K562 (cell line): Measurements from ENCODE around the gene PIP5KL1. TPM values are rescaled to one million over a fixed set of nuclear protein-coding genes. Genes with fewer than 3 reads are reported as not detected.
A peak's percentile ranks its signal among the peaks of the same experiment; 100 is the strongest.

Experiments
- ATAC-seq: fragments of 200-7000 bp; cut with Tn5 transposase; 3 replicates; pipeline ENCODE4 v1.9.1; 2020; ENCODE audit warnings: moderate library complexity
- BruUV-seq: library from RNA; stranded (reverse); fragments of 400-500 nt; replicated peaks from 2 replicates; lab custom pipeline; 2021; lab: Mats Ljungman, UMichigan
- CTCF ChIA-PET: fragments of 300-600 bp; formaldehyde crosslinking; extraction: SDS; loops from one replicate; lab custom pipeline; 2021; ENCODE audit warnings: low intra/inter-chr PET ratio; lab: Yijun Ruan, JAX
- POLR2A ChIA-PET: fragments of 300-600, 350-650 bp; sonication (Branson Sonifier 250); formaldehyde crosslinking; extraction: SDS; loops from one replicate; lab custom pipeline; 2021; ENCODE audit warnings: antibody characterized with exemption, inconsistent platforms; lab: Yijun Ruan, JAX
- DNase-seq, 4 experiments: peaks; one replicate each; pipeline versions ENCODE4 v3.0.0 to v3.0.0-alpha.2; 2011 to 2018; ENCODE audit warnings: low spot score in 3 of 4, mixed read lengths in 3 of 4; ENCODE audit errors: extremely low read depth in 1 of 4
- FAIRE-seq: peaks from 2 replicates; lab custom pipeline; 2011; peaks lifted over from hg19 to GRCh38; lab: Jason Lieb, UNC
- H2AFZ ChIP-seq: 2 replicates; pipeline ENCODE4 v1.6.0; 2011; ENCODE audit warnings: low read depth, low read length, control low read depth, inconsistent platforms
- H3K27ac ChIP-seq: fragments of 200-600 bp; 3 replicates; pipeline ENCODE4 v1.8.0; 2011; ENCODE audit warnings: low read depth, mild to moderate bottlenecking, control low read depth, inconsistent platforms, low read length, moderate library complexity, mixed read lengths; ENCODE audit errors: extremely low read depth
- H3K27me3 ChIP-seq, 2 experiments: fragments of 300-600 bp in 1 of 2; 2 replicates in 1 of 2; 3 replicates in 1 of 2; pipeline versions ENCODE4 v1.6.0 to v1.8.0; 2011; ENCODE audit warnings: inconsistent platforms in 2 of 2, low read length in 2 of 2, mild to moderate bottlenecking in 1 of 2, mixed read lengths in 1 of 2, moderate library complexity in 1 of 2; ENCODE audit not compliant: control insufficient read depth in 2 of 2, insufficient read depth in 2 of 2
- H3K36me3 ChIP-seq: fragments of 300-600 bp; 3 replicates; pipeline ENCODE4 v1.8.0; 2011; ENCODE audit warnings: mild to moderate bottlenecking, low read length, inconsistent platforms; ENCODE audit not compliant: control insufficient read depth, insufficient read depth
- H3K4me1 ChIP-seq, 2 experiments: fragments of 200-600 bp in 1 of 2; replicated peaks in 1 of 2; 2 replicates in 1 of 2; 3 replicates in 1 of 2; pipeline versions ENCODE4 v1.5.1 to v1.8.0; 2011; ENCODE audit warnings: inconsistent platforms in 2 of 2, low read length in 2 of 2, mild to moderate bottlenecking in 1 of 2, mixed read lengths in 1 of 2, moderate library complexity in 1 of 2; ENCODE audit not compliant: control insufficient read depth in 2 of 2, insufficient read depth in 2 of 2
- H3K4me2 ChIP-seq: 2 replicates; pipeline ENCODE4 v1.6.1; 2011; ENCODE audit warnings: low read length, control low read depth, inconsistent platforms, mixed read lengths; ENCODE audit not compliant: insufficient read depth
- H3K4me3 ChIP-seq: fragments of 200-600 bp; sonication (generic), shearing (Covaris generic); 2 replicates; pipeline ENCODE4 v1.5.1; 2016; ENCODE audit warnings: control low read depth, inconsistent platforms
- H3K79me2 ChIP-seq: fragments of 200-600 bp; 3 replicates; pipeline ENCODE4 v1.8.0; 2011; ENCODE audit warnings: low read length, inconsistent platforms; ENCODE audit not compliant: control insufficient read depth, insufficient read depth
- H3K9ac ChIP-seq, 2 experiments: 2 replicates each; pipeline versions ENCODE4 v1.6.0 to v1.6.1; 2011; ENCODE audit warnings: low read depth in 2 of 2, low read length in 2 of 2, control low read depth in 1 of 2, inconsistent platforms in 1 of 2, mild to moderate bottlenecking in 1 of 2, mixed read lengths in 1 of 2; ENCODE audit not compliant: insufficient read depth in 1 of 2
- H3K9me1 ChIP-seq: one replicate; pipeline ENCODE4 v1.6.0; 2011; ENCODE audit warnings: inconsistent platforms, mild to moderate bottlenecking, low read length, moderate library complexity; ENCODE audit not compliant: control insufficient read depth, insufficient read depth
- H3K9me3 ChIP-seq: replicated peaks from 2 replicates; pipeline ENCODE4 v1.5.1; 2011; ENCODE audit warnings: low read depth, low read length, inconsistent platforms; ENCODE audit not compliant: control insufficient read depth, insufficient read depth
- H4K20me1 ChIP-seq: replicated peaks from 2 replicates; pipeline ENCODE4 v1.6.1; 2011; ENCODE audit warnings: low read length, inconsistent platforms, mixed read lengths; ENCODE audit not compliant: control insufficient read depth, insufficient read depth
- E2F1 ChIP-seq: sonication (generic); formaldehyde crosslinking; IDR thresholded peaks from 2 replicates; pipeline ENCODE4 v1.8.1; 2023; ENCODE audit warnings: mild to moderate bottlenecking, missing genetic modification reagents, moderate library complexity
- KLF16 ChIP-seq: IDR thresholded peaks from 2 replicates; pipeline ENCODE4 v1.6.1; 2016; ENCODE audit warnings: antibody characterized with exemption
- POLR2G ChIP-seq: fragments of 200-400 bp; formaldehyde crosslinking; IDR thresholded peaks from 2 replicates; pipeline ENCODE4 v1.6.1; 2017; ENCODE audit warnings: low read depth, mild to moderate bottlenecking, antibody characterized with exemption, low read length, moderate library complexity
- RBFOX2 ChIP-seq: fragments of 200-400 bp; formaldehyde crosslinking; IDR thresholded peaks from 2 replicates; pipeline ENCODE4 v1.6.1; 2017; ENCODE audit warnings: low read depth, mild to moderate bottlenecking, low read length, moderate library complexity
- RFX7 ChIP-seq: fragments of 250-450 bp; sonication (Bioruptor Pico); IDR thresholded peaks from 2 replicates; pipeline ENCODE4 v1.5.1; 2021; ENCODE audit warnings: mild to moderate bottlenecking
- TAL1 ChIP-seq: fragments of 450-650 bp; IDR thresholded peaks from 2 replicates; pipeline ENCODE4 v1.6.1; 2016; ENCODE audit warnings: mild to moderate bottlenecking
- THRA ChIP-seq: fragments of 450-650 bp; IDR thresholded peaks from 2 replicates; pipeline ENCODE4 v1.6.1; 2017; ENCODE audit warnings: mild to moderate bottlenecking, moderate library complexity
- XRCC4 ChIP-seq: IDR thresholded peaks from one replicate; pipeline ENCODE4 v1.6.1; 2011; ENCODE audit not compliant: insufficient read depth, insufficient read length; ENCODE audit errors: extremely low read depth
- ZBTB12 ChIP-seq: fragments of 250-450 bp; sonication (Bioruptor Pico); IDR thresholded peaks from 2 replicates; pipeline ENCODE4 v1.4.0; 2020
- ZNF41 ChIP-seq: fragments of 250-450 bp; sonication (Bioruptor Pico); conservative IDR thresholded peaks from 2 replicates; pipeline ENCODE4 v1.4.0; 2020; ENCODE audit warnings: mild to moderate bottlenecking
- WGBS: fragments of 100-300 bp; shearing (Covaris generic); methylation state at CpG from one replicate; pipeline ENCODE4 v1.1.6; 2016; ENCODE audit warnings: low coverage, mixed read lengths; ENCODE audit not compliant: insufficient coverage; ENCODE audit errors: missing lambda C conversion rate; 5-methylcytosine and 5-hydroxymethylcytosine counted together
- in situ Hi-C: fragments of 300-500 bp; cut with MboI; formaldehyde crosslinking; loops from 4 replicates; pipeline ENCODE4 v1.15.0; 2018; ENCODE audit warnings: inconsistent platforms, mixed read lengths
- intact Hi-C: fragments of 100-400 bp; cut with micrococcal nuclease; formaldehyde crosslinking; loops from 2 replicates; pipeline ENCODE4 v1.14.2; 2022
- polyA plus RNA-seq, 8 experiments: library from polyadenylated mRNA; depleted of rRNA in 4 of 8; stranded (reverse) in 5 of 8; unstranded in 3 of 8; fragments of >200 nt; fragmentation: Nextera tagmentation in 2 of 8; fragmentation: Illumina TruSeq in 1 of 8; extraction: Ambion mirVana in 2 of 8; extraction: Trizol in 1 of 8; gene quantifications; 2 replicates each; pipeline versions ENCODE4 v1.2.1 to v1.2.3, GENCODE V29; 2011 to 2014; ENCODE audit warnings: inconsistent platforms in 1 of 8, missing spikeins in 1 of 8
- total RNA-seq, 7 experiments: library from RNA; depleted of rRNA in 6 of 7; stranded (reverse); fragments of >200 nt in 6 of 7; fragmentation: Illumina TruSeq in 2 of 7; extraction: Trizol in 2 of 7; gene quantifications; 2 replicates each; pipeline versions ENCODE4 v1.2.1 to v1.2.3, GENCODE V29; 2011 to 2021; ENCODE audit warnings: low replicate concordance in 1 of 7

PIP5KL1 gene
- total and polyA plus RNA-seq, 9 of the 15 experiments (the other 6 are each of a cell fraction or from before 2014, with no cell fraction given) = 0.18 to 4.8 (median 1.2) TPM

- TF ChIP-seq RBFOX2 = 0 out of 2 replicates have a peak, but pooled peaks have one; percentile 23
- TF ChIP-seq THRA = no peak
- Histone ChIP-seq H3K79me2 (peaks cover 27% of the 10 kb centered on the region), H3K4me2 (no peak overlapping the region), H4K20me1 (no peaks in the 10 kb centered on the region; the same call in 1 of the 2 replicates), H3K9ac (peak overlapping the region in 1 of 2 experiments; percentile 32; a peak in 1 of 4 replicates), H3K9me3 (peaks cover 4% of the 10 kb centered on the region), H2AFZ (no peak overlapping the region), H3K4me1 (peaks cover 8 to 36% of the 10 kb centered on the region in 2 experiments), H3K4me3 (no peak overlapping the region), H3K27ac (no peak overlapping the region), H3K27me3 (no peaks in the 10 kb centered on the region), H3K9me1 (no peaks in the 10 kb centered on the region), H3K36me3 (peaks cover 59% of the 10 kb centered on the region)
- FAIRE-seq (no peak), DNase-seq (no peak), ATAC-seq (no peak)
- ChIA-PET POLR2A (interaction anchor here (0.6 to 2.9 kb wide), 6 partner anchors 7 to 452 kb away, joined by 3 to 12 read pairs (median 4); no protein-coding TSS in a partner anchor), CTCF (no interaction called here)
- 96% methylated on average over 8 of the region's 8 CpGs for WGBS
- intact Hi-C loops (loop anchor here (2.0 kb wide), 1 partner anchor 21 kb away; the partner anchor contains the start of gene ST6GALNAC4), in situ Hi-C loops (no loop called here)
- no TSS peak for BruUV-seq
Measured at GRCh38 chr9:127895811-127896210, 34.8 kb downstream of the PIP5KL1 start.

- POLR2A ChIA-PET = interaction anchor here (1.1 kb wide), 1 partner anchor 9 kb away, joined by 3 read pairs; no protein-coding TSS in a partner anchor
- Histone ChIP-seq H3K4me2 (no peak overlapping the region), H3K36me3 (peaks cover 77% of the 10 kb centered on the region), H3K9ac (no peak overlapping the region), H3K9me3 (peaks cover 4% of the 10 kb centered on the region), H4K20me1 (no peaks in the 10 kb centered on the region), H3K79me2 (peaks cover 18% of the 10 kb centered on the region), H2AFZ (no peak overlapping the region), H3K9me1 (no peaks in the 10 kb centered on the region), H3K27me3 (no peaks in the 10 kb centered on the region), H3K4me3 (no peak overlapping the region), H3K4me1 (peaks cover 1 to 28% of the 10 kb centered on the region in 2 experiments), H3K27ac (no peak overlapping the region)
- BruUV-seq = no TSS peak
- DNase-seq = no peak
- no peak for FAIRE-seq
- TF ChIP-seq ZBTB12 (CRISPR knock-in tag) (no peak), POLR2G (no peak), KLF16 (no peak), TAL1 (no peak), ZNF41 (CRISPR knock-in tag) (no peak), E2F1 (CRISPR knock-in tag) (no peak), XRCC4 (no peak), RFX7 (CRISPR knock-in tag) (no peak)
- 90% methylated on average over 4 of the region's 4 CpGs for WGBS
- ATAC-seq = no peak
- intact Hi-C loops (no loop called here), in situ Hi-C loops (no loop called here)
- CTCF ChIA-PET = no interaction called here
Measured at GRCh38 chr9:127893392-127893791, 37.2 kb downstream of the PIP5KL1 start.
